HG03280 (cell line): ENCODE results near the gene UNC119.

ENCODE experiments used
- ATAC-seq: cut with Tn5 transposase; IDR thresholded peaks from one replicate; pipeline ENCODE4 v1.9.1; 2021; ENCODE audit warnings: mild to moderate bottlenecking, moderate library complexity; ENCODE audit not compliant: unreplicated experiment

The UNC119 gene

GRCh38 chr17:28500712-28501379 lies 51.6 kb downstream of the UNC119 start:
- ATAC-seq: peak; percentile 49

- no peak for ATAC-seq
Measured at GRCh38 chr17:28499684-28500357, 52.6 kb downstream of the UNC119 start.

GRCh38 chr17:28499364-28499664 lies 53.1 kb downstream of the UNC119 start:
- no peak for ATAC-seq

- no peak for ATAC-seq
Measured at GRCh38 chr17:28498652-28499363, 53.6 kb downstream of the UNC119 start.

GRCh38 chr17:28497931-28498330 lies 54.5 kb downstream of the UNC119 start:
- ATAC-seq: no peak
